Measurements from ENCODE around the gene MAML3.

Gene MAML3

GRCh38 chr4:139669335-139669734 lies 484.6 kb downstream of the MAML3 start:
- TF ChIP-seq CTBP1 (IDR thresholded peaks at IDR 0.05; ENCODE audit: borderline replicate concordance) (no peak), HDGF (IDR thresholded peaks at IDR 0.05; ENCODE audit: borderline replicate concordance) (no peak), SUZ12 (IDR thresholded peaks at IDR 0.05) (no peak), BHLHE40 (IDR thresholded peaks at IDR 0.05; ENCODE audit: borderline replicate concordance) (no peak), ZNF384 (IDR thresholded peaks at IDR 0.05) (no peak)
- no peak for DNase-seq (ENCODE audit: extremely low spot score)
- ChIA-PET CTCF (interaction anchor here (0.7 kb wide), 2 partner anchors 635 to 674 kb away, joined by 4 to 5 read pairs; no protein-coding TSS in a partner anchor), POLR2A (no interaction called here)

- TF ChIP-seq PKNOX1 (IDR thresholded peaks at IDR 0.05) = no peak
- TF ChIP-seq HDGF (IDR thresholded peaks at IDR 0.05; ENCODE audit: borderline replicate concordance) = no peak
- no peak for TF ChIP-seq TARDBP (IDR thresholded peaks at IDR 0.05)
- no peak for TF ChIP-seq ZNF384 (IDR thresholded peaks at IDR 0.05)
- no peak for TF ChIP-seq FOXA1 (IDR thresholded peaks at IDR 0.05)
- no peak for TF ChIP-seq FOXM1 (IDR thresholded peaks at IDR 0.05; ENCODE audit: borderline replicate concordance)
- TF ChIP-seq FOXK2 (IDR thresholded peaks at IDR 0.05) = no peak
- no peak for TF ChIP-seq NFRKB (IDR thresholded peaks at IDR 0.05)
- TF ChIP-seq L3MBTL2 (conservative IDR thresholded peaks at IDR 0.05) = no peak
- TF ChIP-seq CTBP1 (IDR thresholded peaks at IDR 0.05; ENCODE audit: borderline replicate concordance) = no peak
- TF ChIP-seq SUZ12 (IDR thresholded peaks at IDR 0.05) = no peak
- TF ChIP-seq BHLHE40 (IDR thresholded peaks at IDR 0.05; ENCODE audit: borderline replicate concordance) = no peak
- no peak for TF ChIP-seq ARNT (IDR thresholded peaks at IDR 0.05)
- no peak for TF ChIP-seq ELF4 (IDR thresholded peaks at IDR 0.05)
- no peak for TF ChIP-seq LEF1 (IDR thresholded peaks at IDR 0.05; ENCODE audit: borderline replicate concordance)
- TF ChIP-seq SP1 (IDR thresholded peaks at IDR 0.05) = no peak
- ChIA-PET CTCF (interaction anchor here (0.6 kb wide), 1 partner anchor 12 kb away, joined by 4 read pairs; no protein-coding TSS in a partner anchor), POLR2A (no interaction called here)
Observed at GRCh38 chr4:139668658-139669201, 485.3 kb downstream of the MAML3 start.

GRCh38 chr4:139668036-139668435 lies 485.9 kb downstream of the MAML3 start:
- POLR2A ChIA-PET = no interaction called here
- CTCF ChIA-PET = interaction anchor here (0.6 kb wide), 1 partner anchor 11 kb away, joined by 4 read pairs; no protein-coding TSS in a partner anchor
- DNase-seq (ENCODE audit: extremely low spot score) = no peak
- TF ChIP-seq L3MBTL2 (conservative IDR thresholded peaks at IDR 0.05) (no peak), BHLHE40 (IDR thresholded peaks at IDR 0.05; ENCODE audit: borderline replicate concordance) (no peak)

More at GRCh38 chr4:139668658-139669201, 485.3 kb downstream of the MAML3 start:
- DNase-seq (ENCODE audit: extremely low spot score) = no peak
